ENCODE results near the gene CNNM3.

Gene CNNM3

DNA sequence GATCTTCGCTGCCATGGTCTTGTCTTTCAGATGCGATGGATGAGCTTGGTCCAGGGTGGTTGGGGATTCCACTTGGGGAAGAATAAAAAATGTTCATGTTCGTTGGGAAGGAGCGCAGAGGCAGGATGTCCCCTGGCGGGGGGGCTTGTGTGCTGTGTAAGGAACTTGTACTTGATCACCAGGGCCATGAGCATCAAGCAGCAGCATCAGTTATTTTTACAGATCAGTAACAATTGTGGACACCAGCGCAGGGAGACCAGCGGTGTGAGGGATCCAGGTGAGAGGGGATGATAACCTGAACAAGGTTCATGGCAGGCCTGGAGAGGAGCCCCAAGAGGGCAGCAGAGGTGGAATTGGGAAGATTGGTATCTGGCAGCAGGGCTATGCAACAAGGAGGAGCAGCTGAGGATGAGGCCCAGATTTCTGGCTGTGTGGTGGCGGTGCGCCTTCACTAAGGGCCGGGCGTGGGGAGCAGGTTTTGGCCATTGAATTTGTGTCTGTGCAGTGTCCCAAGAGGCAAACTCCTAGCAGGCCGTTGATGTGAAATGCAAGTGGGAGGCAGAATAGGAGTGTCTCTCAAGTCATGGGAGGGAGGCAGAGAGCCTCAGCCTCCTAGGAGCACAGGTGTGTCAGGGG, 3.9 kb downstream of the CNNM3 start:
- DNase-seq: no peak

DNA sequence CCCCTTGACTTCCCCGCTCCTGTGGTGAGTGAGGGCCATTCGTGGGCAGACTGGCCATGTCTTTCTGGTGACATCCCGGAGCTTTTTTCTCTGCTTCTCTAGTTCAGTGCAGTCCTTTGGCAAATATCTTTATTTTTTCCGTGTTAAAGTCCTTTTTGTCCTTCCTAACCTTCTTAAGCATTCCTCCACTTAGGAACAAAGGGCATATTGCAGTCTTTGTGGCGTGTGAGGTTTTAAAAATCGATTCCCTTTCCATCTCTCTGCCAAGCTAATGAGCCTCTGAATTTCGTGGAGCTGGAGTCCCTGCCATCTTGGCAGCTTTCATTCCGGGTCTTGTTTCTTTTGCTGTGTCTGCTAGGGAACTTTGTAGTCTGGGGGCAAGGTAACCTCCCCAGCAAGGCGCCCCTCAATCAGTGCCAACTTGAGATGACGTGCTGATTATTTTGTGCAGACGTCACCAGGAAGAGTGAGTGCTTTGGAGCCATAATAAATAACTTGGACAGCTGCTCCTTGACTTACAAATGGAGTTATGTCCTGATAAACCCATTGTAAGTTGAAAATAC, 5.1 kb downstream of the CNNM3 start:
- no peak for DNase-seq

DNA sequence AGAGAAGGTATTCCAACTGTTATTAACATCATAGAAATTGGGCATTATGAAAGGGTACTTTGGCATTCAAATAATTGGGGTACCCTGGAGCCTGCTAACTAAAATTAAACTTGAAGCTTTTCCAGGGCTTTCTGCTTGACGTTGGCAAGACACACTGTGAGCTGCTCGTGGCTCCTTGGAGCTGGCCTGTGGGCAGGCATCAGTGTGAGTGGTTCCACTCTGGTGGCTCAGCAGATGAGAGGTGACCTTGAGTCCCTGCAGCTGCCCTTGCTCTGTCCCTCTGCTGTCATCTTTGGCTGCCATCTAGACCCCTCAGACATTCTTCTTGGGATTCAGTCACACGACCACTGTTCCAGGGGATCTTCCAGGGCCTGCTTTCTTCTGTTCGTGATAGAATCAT, 6.7 kb downstream of the CNNM3 start:
- no peak for DNase-seq

DNA sequence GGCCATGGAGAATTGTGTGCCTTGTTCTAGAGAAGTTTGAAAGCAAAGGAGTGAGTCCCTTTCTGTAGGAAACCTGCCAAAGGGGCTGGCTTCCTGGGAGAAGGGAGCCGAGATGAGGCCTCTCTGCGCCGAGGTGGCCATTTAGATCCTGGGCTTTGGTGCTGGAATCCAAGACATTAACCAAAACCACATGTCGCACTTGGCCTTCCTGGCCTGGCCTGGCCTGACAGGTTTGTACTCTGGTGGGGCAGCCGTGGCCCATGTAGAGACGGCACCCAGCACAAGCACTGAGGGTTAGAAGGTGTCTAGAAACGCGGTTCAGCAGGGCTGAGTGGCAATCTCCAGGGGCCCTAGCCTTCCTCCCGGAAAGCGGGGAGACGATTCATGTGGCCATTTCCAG, 7.1 kb downstream of the CNNM3 start:
- DNase-seq: no peak

DNA sequence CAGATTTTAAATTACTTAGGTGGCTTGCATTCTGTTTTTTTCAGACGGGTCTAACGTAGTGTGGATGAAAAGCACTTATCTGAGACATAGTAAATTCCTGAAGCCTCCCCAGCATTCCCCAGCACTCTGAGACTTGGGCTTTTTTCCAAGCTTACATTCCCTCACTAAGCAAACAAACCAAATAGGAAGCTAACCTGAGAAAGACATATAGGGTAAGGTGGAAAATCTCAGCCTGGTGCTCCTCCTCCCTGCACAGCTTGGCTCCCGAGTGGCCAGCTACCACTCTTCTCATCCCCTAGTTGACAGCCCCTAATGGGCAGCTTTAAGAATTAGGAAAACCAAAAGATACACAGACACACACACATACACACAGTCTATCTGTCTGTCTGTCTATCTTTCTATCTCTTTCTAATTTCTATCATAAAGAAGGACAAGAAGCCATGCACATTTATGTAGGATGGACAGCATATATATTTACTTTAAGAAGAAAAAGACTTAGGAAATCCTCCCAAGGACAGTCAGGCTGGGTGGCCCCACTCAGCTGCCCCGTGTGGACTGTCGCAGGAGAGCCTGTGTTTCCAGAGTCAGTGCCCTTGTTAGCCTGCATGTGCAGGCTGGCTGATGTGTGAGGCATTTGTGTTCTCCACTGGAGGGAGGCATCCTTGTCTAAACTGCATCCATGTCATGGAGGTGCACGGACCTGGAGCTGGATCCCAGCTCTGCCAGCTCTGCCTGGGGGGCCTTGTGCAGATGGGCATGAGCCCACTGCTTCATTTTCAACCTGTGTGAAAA, 8.2 kb downstream of the CNNM3 start:
- no peak for DNase-seq

DNA sequence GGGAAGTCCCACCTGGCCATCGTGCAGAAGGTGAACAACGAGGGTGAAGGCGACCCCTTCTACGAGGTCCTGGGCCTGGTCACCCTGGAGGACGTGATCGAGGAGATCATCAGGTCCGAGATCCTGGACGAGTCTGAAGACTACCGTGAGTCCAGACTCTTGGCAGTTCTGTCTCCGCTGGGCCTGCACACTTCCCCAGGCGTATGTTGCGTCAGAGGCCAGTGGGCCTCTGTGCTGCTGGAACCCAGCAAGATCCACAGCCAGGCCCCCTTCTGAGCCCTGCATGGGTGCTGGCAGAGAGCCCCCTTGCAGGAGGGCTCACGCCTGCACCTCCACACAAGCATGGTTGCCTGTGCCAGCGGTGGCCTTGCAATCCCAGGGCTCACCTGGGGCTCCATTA, 9.0 kb downstream of the CNNM3 start:
- DNase-seq: no peak

DNA sequence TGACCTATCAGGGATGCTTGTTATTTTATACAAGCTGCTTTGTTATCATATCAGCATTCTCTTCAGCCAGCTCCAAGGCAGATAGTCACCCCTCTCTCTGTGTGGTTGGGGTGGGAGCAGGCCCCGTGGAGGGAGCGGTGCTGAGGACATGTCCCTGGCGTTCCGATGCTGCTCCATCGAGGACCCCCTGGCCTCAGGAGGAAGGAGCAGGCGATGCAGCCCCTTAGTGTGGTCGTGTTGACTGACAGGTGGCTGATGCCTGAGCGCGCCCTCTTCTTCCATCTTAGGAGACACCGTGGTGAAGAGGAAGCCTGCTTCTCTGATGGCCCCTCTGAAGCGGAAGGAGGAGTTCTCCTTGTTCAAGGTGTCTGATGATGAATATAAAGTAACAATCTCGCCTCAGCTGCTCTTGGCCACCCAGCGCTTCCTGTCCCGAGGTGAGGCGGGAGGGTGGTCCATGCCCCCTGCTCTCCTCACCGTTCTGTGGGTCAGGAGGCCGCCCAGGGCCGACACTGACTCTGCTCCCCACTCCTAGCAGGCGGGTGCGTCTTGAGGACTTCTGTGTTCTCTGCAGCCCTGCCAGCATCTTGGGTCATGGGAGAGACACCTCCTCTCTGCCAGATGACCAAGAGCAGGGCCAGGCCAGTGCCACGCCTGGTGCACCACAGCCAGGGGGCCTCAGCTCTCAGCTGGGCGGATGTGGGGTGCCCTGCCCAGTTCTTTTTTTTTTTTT, 10.6 kb downstream of the CNNM3 start:
- DNase-seq: no peak

DNA sequence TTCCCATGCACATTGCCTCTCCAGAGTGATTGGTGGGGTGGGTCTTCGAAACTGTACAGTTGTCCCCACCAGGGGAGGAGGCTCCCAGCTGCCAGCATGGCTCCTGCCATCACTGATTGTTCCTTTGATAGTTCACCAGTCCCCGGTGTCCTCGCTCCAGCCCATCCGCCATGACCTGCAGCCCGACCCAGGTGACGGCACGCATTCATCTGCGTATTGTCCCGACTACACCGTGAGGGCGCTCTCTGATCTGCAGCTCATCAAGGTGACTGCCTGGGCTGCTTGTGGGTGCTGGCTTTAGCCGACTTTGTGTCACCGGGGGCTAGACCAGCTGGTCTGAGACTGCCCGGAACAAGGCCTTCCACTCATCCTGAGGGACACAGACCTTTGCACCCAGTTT, 12.4 kb downstream of the CNNM3 start:
- no peak for DNase-seq

DNA sequence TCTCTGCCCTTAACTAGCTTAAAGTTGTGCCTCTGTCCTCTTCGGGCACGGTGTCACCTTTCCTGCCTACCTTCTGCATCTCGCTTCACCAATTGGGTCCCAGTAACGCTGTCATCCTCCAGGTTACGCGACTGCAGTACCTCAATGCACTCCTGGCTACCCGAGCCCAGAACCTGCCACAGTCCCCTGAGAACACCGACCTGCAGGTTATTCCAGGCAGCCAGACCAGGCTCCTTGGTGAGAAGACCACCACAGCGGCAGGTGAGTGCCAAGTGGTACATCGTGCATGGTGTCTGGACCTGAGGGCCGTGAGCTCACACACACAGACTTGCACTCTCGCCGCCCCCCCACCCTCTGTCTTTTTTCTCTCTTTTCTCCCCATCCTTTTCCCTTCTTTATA, 12.8 kb downstream of the CNNM3 start:
- DNase-seq: no peak

DNA sequence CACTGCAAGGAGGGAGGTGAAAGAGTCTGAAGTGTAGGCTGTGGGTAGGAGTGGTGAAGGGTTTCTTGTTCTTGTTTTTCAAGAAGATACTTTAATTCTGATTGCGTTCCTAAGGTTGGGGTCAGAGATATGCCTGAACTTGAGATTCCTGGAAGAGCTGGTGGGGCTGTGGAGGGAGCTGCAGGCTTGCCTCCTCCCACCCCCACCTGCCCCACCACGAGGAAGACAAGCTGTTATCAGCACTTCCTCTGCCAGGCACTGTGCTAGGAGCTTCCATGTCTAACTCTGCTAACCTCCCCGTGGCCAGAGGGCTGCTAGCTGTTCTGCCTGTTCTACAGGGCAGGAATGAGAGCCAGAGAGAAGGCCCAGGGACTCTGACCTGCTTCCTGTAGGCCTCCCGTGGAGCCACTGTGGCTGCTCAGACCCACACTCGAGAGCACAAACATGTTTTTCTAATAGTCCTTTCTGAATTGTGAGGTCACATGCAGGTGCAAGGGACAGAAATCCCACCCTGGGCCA, 14.0 kb downstream of the CNNM3 start:
- DNase-seq: no peak

DNA sequence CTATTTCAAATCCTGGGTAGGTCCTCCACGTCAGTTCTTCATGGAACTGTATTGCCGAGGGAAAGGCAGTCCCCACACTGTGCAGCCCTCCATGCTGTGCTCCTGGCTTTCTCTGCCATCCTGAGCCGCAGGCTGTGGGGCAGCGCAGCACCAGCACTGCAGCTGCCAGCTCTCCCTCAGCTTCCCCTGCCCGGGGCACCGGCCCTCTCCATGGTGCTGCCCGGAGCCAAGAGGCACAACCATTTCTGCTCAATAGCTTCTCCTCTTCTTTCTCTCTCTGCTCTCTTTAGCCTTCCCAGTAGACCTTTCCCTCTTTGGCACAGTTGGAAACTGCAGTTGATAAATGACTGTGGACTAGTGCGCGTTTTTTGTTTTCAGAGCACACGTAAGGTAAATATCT, 15.6 kb downstream of the CNNM3 start:
- DNase-seq: no peak

DNA sequence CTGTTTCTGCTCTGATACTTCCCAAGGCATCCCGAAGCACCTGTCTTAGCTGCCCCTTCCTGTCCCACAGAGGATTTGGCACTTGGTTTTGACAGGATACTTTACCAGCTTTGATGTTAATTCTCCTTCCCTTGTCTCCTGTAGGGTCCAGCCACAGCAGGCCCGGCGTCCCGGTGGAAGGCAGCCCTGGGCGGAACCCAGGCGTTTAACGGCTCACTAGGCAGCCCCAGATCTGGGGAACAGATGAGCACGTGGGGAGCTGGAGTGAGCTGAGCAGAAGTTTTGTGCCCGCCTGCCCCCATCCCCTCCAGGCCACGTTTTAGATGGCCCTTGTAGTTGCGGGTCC, 16.3 kb downstream of the CNNM3 start:
- DNase-seq: no peak

DNA sequence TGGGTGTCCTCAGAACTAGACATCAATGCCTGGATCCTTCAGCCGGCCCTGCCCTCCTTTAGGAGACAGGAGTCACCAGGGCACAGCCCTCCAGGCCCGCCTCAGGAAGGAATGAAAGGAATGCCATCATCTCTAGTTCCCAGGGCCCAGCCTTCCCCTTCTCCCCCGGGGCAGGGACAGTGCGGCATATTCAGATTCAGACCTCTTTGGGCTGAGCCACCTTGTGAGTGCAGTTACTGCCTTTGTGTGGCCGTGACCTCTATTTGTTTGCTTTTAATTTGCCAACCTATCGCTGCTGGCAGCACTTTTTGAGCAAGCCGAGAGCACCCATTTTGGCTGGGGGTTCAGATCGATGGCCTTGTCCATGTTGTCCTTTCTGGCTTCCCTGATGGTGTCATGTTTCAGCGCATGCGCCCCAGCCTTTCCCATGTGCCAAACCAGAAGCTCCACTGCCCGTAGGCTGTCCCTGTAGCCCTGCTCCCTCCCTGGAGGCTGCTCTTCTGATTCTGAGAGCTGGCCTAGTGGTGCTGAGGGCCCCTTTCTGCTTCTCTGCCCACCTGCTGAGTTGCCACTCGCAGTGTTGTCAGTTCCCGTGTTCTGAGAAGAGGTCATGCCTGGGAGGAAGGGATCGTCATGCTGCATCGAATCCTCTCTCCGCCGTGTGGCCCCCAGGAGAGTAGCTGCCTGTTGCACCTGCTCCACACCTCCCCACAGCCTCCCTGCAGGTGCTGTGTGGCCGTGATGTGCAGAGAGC, 16.9 kb downstream of the CNNM3 start:
- no peak for DNase-seq

DNA sequence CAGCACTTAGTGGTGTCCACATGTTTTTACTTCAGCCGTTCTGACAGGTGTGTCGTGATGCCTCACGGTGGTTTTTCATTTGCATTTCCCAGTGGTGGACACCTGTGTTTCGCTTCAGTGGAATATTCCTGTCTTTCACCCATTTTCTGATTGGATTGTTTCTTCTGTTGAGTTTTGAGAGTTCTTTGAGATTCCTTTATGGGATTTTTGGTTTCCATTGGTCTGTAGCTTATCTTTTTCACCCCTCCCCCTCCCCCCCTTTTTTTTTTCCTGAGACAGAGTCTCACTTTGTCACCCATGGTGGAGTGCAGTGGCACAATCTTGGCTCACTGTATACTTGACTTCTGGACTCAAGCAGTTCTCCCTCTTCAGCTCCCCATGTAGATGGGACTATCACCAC, 19.8 kb downstream of the CNNM3 start:
- no peak for DNase-seq

DNA sequence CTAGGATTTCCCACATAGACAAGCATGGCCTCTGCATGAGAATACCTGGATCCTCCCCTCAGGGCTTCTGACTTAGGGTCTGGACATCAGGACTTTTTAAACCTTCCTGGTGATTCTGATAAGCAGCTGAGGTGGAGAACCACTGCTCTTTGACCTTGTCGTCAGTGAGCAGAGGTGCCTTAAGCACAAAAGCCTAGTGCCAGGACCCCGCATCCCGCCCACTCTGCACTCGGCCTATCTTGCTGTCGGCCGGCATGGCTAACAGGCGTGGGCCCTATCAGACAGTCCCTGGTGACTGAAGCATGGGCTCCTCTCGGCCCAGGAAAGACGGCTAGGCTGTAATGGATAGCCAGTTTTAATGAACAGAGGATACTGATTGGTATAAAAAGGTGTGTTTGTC, 21.5 kb downstream of the CNNM3 start:
- no peak for DNase-seq

DNA sequence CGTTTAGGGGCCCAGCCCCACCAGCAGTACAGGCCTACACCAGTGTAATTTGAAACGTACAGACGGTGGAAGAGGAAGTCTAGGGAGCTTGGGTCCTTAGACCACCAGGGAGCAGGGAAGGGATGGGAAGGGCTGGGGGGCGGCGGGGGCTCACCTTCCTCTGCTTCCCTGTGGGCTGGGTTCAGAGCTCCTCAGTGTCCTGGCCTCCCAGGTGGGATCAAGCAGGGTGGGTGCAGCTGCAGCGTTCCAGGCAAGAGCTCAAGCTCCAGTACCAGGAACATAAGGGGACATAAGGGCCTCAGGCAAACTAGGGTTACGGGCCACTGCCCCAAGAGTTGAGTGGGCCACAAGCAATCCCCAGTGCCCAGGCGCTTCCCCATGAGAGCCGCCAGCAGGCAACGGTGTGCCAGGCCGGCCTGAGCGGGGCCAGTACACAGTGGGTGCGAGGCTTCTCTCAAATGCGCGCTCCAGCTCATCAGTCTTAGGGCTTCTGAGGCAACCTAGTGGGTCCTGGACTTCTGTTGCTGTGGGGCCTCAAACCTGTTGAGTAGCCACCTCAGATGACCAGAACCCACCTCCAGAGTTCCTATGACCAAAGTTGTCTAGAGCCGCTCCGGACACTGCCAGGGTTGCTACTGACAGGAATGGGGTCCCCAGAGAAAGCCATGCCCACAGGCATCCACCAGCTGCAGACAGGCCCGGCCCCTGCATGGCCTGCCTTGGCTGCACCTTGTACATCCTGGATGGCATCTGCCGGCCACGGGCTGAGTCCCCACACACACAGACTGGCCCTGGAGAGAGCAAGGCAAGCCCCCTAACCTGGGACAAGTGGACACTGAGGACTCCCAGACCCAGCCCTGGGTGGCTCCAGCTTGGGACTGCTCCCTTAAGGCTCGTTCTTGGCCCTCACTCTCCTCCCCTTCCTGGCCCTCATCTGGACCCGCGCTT, 22.6 kb downstream of the CNNM3 start:
- no peak for DNase-seq

DNA sequence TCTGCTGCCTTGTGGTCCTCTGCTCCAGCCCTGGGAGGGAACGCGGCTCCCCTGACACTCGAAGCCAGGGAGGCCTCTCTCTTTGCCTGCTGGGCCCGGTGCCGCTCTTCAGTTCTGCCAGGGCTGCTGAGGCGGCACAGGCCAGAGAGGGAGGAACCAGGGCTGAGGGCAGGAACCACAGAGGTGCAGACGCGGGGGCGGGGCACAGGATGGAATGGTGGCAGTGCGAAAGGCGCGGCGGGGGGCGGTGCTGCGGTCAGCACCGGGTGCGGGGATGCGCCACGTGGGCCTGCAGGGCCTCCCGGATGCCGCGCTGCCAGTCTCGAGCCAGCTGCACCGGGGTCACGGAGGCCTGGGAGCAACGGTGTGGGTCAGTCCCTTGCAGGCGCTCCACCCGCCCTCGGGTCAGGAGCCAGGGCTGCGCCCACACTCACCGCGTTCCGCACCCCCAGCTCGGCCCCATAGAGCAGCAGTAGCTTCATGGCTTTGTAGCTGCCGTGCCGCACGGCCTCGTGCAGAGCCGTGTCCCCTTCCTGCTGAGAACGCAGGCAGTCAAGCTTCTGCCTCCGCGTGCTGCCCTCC, 23.3 kb downstream of the CNNM3 start:
- no peak for DNase-seq

DNA sequence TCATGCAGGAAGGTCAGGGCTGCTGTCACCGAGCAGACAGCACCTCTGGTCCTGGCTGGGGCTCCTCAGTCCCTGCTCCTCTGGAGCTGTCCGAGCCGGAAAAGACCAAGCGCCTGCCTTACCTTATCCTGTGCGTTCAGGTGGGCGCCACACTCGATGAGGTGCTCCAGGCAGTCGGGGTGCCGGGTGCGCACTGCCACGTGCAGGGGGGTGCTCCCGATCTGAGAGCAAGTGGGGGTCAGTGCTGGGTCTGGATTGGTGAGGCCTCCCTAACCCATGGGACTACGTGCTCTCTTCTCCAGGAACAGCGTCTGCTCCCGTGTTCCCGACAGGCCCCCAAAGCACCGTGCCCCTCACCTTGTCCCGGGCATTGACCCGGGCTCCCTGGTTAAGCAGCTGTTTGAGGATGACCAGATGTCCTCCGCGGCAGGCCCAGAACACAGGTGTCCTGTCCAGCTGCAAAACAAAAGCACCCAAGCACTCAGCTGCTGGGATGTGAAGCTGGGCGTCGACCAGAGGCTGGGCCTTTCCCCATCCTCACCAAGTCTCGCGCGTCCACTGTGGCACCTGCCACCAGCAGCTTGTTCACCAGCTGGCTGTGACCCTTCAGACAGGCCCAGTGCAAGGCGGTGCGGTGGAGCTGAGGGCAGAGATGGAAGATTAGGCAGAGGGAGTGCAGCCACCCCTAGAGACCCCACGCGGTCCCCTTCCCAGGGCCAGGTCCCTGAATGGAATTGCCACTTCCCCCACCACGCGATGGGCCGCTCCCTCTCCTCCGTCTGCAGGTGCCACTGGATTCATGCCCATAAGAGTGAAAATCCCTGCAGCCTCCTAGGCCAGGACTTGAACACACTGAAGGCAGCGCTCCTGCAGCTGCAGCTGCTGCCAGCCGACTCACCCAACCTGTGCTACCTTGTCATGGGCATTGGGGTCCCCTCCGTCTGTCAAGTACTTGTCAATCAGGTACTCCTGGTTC, 24.1 kb downstream of the CNNM3 start:
- no peak for DNase-seq

DNA sequence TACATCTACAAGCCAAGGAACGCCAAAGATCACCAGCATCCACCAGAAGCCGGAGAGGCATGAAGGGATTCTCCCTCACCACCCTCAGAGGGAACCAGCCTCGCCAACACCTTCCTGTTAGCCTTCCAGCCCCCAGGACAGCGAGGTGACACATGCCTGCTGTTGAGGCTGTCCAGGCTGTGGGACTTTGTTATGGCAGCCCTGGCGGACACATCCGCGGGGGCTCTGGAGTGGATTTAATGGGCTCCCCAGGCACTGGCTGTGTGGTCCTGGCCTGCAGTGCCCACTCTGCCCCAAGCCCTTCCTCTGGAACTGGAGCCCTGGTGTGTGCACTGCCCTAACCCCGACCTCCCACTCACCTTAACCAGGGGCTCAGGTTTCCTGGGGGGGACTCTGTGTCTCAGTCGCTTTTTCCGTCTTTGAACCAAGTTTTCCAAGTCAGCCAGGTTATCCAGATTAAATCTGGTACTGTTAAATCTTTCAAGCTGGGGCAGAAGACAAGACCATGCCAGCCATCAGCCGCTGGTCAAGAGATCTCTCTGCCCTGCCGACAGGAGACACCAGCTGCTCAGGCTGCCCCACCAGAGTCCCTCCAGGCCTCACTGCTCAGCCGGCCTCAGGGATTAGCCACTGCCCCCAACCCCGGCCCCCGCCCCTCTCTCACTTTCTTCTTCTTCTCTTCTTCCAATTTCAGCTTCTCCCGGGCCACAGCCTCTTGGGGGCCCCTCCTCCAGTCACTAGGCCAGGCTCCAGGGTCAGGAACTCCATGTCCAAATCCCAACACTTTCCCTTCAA, 25.8 kb downstream of the CNNM3 start:
- DNase-seq: no peak

All from NCI-H446 treated with DMSO at 0.1 percent for 48 hours (cell line).